K562 (cell line): ENCODE data around the gene RNF11. TPM values are rescaled to one million over a fixed set of nuclear protein-coding genes. Genes with fewer than 3 reads are reported as not detected.

ENCODE experiments used
- CREB3L1 ChIP-seq: fragments of 450-650 bp; IDR thresholded peaks from 2 replicates; pipeline ENCODE4 v1.6.1; 2014; ENCODE audit warnings: low read depth, mild to moderate bottlenecking, moderate library complexity, borderline replicate concordance
- E2F8 ChIP-seq: fragments of 450-650 bp; IDR thresholded peaks from 2 replicates; pipeline ENCODE4 v1.7.1; 2018; ENCODE audit warnings: mild to moderate bottlenecking, low read depth; ENCODE audit not compliant: partially characterized antibody
- FOXA1 ChIP-seq: fragments of 450-650 bp; IDR thresholded peaks from 2 replicates; pipeline ENCODE4 v1.6.1; 2016; ENCODE audit warnings: mild to moderate bottlenecking, borderline replicate concordance
- RUNX1 ChIP-seq: sonication (generic); IDR thresholded peaks from 2 replicates; pipeline ENCODE4 v1.6.1; 2016; ENCODE audit warnings: antibody characterized with exemption, low read depth
- SMAD4 ChIP-seq: fragments of 250-450 bp; sonication (Bioruptor Pico); conservative IDR thresholded peaks from 2 replicates; pipeline ENCODE4 v1.8.0; 2021; ENCODE audit warnings: inconsistent platforms, mild to moderate bottlenecking, moderate library complexity
- polyA plus RNA-seq, 8 experiments: library from polyadenylated mRNA; depleted of rRNA in 4 of 8; stranded (reverse) in 5 of 8; unstranded in 3 of 8; fragments of >200 nt; fragmentation: Nextera tagmentation in 2 of 8; fragmentation: Illumina TruSeq in 1 of 8; extraction: Ambion mirVana in 2 of 8; extraction: Trizol in 1 of 8; gene quantifications; 2 replicates each; pipeline versions ENCODE4 v1.2.1 to v1.2.3, GENCODE V29; 2011 to 2014; ENCODE audit warnings: inconsistent platforms in 1 of 8, missing spikeins in 1 of 8
- total RNA-seq, 7 experiments: library from RNA; depleted of rRNA in 6 of 7; stranded (reverse); fragments of >200 nt in 6 of 7; fragmentation: Illumina TruSeq in 2 of 7; extraction: Trizol in 2 of 7; gene quantifications; 2 replicates each; pipeline versions ENCODE4 v1.2.1 to v1.2.3, GENCODE V29; 2011 to 2021; ENCODE audit warnings: low replicate concordance in 1 of 7
- TF ChIP-seq, protein P1 (sequence below): fragments of 450-650 bp; IDR thresholded peaks from 2 replicates; pipeline ENCODE4 v1.6.1; 2016; ENCODE audit warnings: low read depth, mild to moderate bottlenecking, moderate library complexity
- TF ChIP-seq, protein P2 (sequence below): fragments of 250-450 bp; sonication (Bioruptor Pico); IDR thresholded peaks from 2 replicates; pipeline ENCODE4 v1.5.0; 2021; ENCODE audit warnings: mild to moderate bottlenecking, borderline replicate concordance

RNF11 gene
- total and polyA plus RNA-seq, 9 of the 15 experiments (the other 6 are each of a cell fraction or from before 2014, with no cell fraction given), result 5.7 to 34.3 (median 23.1) TPM

- TF ChIP-seq FOXA1 (no peak), RUNX1 (no peak), CREB3L1 (0 out of 2 replicates have a peak, but pooled peaks have one; percentile 18), SMAD4 (0 out of 2 replicates have a peak, but pooled peaks have one; percentile 58), E2F8 (peak; percentile 23)
- TF ChIP-seq, protein P1, sequence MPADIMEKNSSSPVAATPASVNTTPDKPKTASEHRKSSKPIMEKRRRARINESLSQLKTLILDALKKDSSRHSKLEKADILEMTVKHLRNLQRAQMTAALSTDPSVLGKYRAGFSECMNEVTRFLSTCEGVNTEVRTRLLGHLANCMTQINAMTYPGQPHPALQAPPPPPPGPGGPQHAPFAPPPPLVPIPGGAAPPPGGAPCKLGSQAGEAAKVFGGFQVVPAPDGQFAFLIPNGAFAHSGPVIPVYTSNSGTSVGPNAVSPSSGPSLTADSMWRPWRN, result no peak
- TF ChIP-seq, protein P2, sequence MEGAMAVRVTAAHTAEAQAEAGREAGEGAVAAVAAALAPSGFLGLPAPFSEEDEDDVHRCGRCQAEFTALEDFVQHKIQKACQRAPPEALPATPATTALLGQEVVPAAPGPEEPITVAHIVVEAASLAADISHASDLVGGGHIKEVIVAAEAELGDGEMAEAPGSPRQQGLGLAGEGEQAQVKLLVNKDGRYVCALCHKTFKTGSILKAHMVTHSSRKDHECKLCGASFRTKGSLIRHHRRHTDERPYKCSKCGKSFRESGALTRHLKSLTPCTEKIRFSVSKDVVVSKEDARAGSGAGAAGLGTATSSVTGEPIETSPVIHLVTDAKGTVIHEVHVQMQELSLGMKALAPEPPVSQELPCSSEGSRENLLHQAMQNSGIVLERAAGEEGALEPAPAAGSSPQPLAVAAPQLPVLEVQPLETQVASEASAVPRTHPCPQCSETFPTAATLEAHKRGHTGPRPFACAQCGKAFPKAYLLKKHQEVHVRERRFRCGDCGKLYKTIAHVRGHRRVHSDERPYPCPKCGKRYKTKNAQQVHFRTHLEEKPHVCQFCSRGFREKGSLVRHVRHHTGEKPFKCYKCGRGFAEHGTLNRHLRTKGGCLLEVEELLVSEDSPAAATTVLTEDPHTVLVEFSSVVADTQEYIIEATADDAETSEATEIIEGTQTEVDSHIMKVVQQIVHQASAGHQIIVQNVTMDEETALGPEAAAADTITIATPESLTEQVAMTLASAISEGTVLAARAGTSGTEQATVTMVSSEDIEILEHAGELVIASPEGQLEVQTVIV (CRISPR knock-in tag), result no peak
Measured at GRCh38 chr1:51296383-51297357, 60.6 kb downstream of the RNF11 start (continued).
